Coronary artery (tissue), 2 donors: ENCODE measurements around the gene FCHSD1.
"Not testable (repeated sequence)": the region's sequence is repeated elsewhere in the genome, so short reads cannot be mapped to it uniquely, and the experiment has no call there.

ENCODE experiments used
- DNase-seq: peaks from one replicate; pipeline ENCODE4 v3.0.0-alpha.2; 2017; ENCODE audit warnings: low spot score
- H3K27ac ChIP-seq, 2 donors: fragments of 200-600 bp; sonication (generic); one replicate each; pipeline ENCODE4 v1.5.1; 2016 to 2019
- H3K4me3 ChIP-seq: fragments of 200-600 bp; sonication (generic); 2 replicates; pipeline ENCODE4 v1.5.1; 2016; ENCODE audit warnings: mild to moderate bottlenecking, moderate library complexity
- TF ChIP-seq, protein P1 (sequence below): fragments of 200-600 bp; sonication (generic); IDR thresholded peaks from one replicate; pipeline ENCODE4 v1.5.1; 2019; ENCODE audit warnings: antibody characterized with exemption

Gene FCHSD1

DNA sequence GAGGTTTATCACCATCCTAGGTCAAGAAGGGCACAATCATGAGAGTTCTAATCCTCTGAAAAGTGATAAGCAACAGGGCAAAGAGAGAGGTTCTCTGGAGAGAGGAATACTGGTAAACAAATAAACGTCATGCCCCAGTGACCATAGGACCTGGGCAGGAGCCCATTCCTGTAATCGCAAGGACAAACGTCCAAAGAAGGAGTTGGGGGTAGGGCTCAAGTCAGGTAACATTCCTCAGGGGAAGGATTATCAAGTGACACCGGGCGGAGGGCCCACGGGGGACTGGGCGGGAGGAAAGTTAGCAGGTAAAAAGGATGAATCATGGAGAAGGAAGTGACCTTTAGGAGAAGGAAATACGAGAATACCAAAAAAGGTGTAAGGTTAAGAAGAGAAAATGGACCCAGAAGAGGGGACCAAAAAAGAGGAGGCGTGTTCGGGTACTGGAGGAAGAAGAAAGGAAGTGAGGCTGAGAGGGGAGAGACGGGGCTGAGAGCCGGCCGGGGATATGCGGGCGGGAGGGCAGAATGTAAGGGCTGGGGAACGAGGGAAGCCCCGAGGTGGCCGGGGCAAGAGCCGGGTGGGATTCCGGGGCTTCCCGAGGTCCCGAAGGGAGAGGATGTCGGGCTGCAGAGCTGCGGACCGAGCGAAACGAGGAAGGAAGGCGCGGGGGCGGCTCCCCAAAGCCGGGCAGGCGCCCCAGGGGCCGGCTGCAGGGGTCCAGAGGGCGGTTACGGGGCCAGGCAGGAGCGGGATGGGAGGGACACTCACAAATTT lies 33.0 kb downstream of the FCHSD1 start:
- Histone ChIP-seq H3K27ac (peak overlapping the region; percentile 91 to 98), H3K4me3 (peak overlapping the region; percentile 96)
- TF ChIP-seq, protein P1, sequence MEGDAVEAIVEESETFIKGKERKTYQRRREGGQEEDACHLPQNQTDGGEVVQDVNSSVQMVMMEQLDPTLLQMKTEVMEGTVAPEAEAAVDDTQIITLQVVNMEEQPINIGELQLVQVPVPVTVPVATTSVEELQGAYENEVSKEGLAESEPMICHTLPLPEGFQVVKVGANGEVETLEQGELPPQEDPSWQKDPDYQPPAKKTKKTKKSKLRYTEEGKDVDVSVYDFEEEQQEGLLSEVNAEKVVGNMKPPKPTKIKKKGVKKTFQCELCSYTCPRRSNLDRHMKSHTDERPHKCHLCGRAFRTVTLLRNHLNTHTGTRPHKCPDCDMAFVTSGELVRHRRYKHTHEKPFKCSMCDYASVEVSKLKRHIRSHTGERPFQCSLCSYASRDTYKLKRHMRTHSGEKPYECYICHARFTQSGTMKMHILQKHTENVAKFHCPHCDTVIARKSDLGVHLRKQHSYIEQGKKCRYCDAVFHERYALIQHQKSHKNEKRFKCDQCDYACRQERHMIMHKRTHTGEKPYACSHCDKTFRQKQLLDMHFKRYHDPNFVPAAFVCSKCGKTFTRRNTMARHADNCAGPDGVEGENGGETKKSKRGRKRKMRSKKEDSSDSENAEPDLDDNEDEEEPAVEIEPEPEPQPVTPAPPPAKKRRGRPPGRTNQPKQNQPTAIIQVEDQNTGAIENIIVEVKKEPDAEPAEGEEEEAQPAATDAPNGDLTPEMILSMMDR: no peak
- peak; percentile 81 for DNase-seq

DNA sequence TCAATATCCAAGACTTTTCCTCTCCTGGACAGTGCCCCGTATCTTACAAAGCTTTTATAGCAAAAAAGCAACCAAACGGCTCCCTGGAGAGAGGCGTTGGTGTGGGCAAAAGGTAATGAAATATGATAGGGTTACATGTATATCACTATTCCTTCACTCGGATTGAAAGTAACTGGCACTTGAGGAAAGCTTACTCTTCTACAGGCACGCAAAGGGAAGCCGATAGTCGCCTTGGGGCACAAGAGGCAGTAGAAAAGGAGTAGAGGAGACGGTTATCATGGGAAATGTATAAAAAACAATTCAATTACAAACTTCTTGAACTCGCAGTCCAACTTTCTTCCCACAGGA lies 33.6 kb downstream of the FCHSD1 start:
- Histone ChIP-seq H3K4me3 (peak overlapping the region; percentile 96), H3K27ac (peak overlapping the region; percentile 91 to 98)
- no peak for DNase-seq
- TF ChIP-seq, protein P1: no peak

DNA sequence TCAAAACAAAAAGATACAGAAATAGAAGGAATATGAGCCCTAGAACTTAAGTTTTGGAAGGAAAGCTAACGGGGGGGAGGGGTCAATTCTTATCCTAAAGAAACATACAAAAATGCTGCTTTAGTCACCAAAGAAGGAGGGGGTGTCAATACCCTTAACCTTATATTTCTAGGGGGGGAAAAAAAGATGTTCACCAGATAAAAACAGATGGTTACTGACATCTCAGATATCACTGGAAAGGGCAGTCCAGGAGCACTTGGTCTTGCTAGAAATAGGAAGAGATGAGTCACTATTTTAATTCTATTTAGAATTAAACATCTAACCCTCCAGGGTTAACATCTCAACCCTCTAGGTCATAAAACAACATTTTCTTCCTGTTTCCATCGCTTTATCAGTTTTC lies 34.1 kb downstream of the FCHSD1 start:
- H3K4me3 ChIP-seq: peak overlapping the region; percentile 96
- TF ChIP-seq, protein P1: no peak
- no peak for DNase-seq
- peak overlapping the region; percentile 91 to 98 for H3K27ac ChIP-seq

DNA sequence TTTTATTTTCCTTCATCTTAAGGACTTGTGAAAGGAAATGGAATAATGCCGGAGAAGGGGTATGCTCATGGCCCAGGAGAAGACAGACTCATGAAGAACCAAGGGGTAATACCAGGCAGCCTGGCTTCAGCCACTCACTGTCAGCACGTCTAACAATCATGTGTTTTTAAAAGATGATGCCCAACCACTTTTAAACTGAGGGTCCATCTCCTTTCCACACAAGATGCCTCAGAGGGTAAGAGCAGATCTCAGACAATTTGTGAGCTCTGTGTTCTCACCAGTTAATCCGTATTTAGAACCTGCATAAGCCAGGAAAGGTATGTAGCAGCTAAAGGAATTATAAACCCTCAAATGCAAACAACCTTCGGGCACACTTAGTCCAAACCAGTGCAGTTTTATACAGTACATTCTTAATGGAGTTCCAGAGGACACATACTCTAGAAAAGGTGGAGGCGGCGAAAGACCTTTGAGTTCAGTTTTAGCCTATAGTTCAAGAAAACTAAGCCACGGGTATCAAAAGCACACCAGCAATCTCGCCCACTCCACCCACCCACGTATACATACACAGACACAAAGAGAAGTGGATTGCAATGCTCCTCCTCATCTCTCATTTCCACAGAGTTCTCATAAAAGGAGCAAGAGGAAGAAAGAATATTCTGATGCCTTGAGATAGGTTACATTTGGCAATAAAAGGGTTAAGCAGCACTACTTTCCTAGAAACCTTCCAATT lies 35.1 kb downstream of the FCHSD1 start:
- H3K4me3 ChIP-seq: peak overlapping the region; percentile 96
- TF ChIP-seq, protein P1: no peak
- H3K27ac ChIP-seq: peak overlapping the region; percentile 45 to 91
- no peak for DNase-seq

DNA sequence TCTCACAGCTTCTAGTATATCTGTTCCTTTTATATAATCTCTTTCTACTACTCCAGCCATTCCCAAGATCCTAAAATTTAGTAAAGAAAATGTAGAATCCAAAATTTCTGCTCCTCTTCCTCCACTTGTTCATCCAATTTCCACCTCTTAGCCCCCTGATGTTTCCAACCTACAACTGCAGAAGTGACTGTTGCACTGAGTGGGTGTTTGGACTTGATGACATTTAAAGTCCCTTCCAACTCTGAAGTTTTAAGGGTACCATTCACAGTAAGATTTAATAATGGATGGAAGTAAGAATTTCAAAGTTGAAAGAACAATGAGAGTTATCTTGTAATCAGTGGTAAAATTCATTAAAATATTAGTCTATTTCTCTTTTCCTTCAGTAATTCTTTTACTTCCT lies 37.9 kb downstream of the FCHSD1 start:
- Histone ChIP-seq H3K27ac (no peak overlapping the region), H3K4me3 (no peak overlapping the region)
- TF ChIP-seq, protein P1: no peak
- DNase-seq: no peak

DNA sequence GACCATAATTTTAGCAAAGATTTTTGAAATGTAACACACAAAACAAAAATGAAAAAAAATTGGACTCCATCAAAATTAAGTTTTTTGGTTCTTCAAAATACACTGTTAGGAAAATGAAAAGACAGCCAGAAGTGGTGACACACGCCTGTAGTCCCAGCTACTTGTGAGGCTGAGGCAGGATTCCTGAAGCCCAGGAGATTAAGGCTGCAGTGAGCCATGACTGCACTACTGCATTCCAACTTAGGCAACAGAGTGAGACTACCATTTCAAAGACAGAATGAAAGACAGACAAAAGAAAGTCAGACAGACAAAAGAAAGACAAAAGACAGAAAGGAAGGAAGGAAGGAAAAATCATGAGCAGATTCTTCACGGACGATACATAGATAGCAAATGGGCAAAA lies 39.9 kb downstream of the FCHSD1 start:
- no peak overlapping the region for H3K27ac ChIP-seq
- TF ChIP-seq, protein P1: no peak
- DNase-seq: no peak
- no peak overlapping the region for H3K4me3 ChIP-seq

DNA sequence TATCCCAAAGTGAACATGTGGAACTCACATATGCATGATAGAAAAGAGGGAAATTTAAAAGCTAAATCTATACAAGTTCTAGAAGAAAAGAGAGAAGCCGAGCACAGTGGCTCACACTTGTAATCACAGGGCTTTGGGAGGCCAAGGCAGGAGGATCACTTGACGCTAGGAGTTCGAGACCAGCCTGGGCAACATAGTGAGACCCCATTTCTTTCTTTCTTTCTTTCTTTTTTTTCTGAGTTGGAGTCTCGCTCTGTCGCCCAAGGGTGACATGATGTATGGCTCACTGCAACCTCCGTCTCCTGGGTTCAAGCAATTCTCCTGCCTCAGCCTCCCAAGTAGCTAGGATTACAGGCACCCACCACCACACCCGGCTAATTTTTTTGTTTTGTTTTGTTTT lies 41.3 kb downstream of the FCHSD1 start:
- H3K27ac ChIP-seq, DNase-seq: not testable (repeated sequence)

More for the DNA sequence above, 41.3 kb downstream of the FCHSD1 start:
- H3K4me3 ChIP-seq: not testable (repeated sequence)
